ENCODE measurements around the gene HRAS. TPM values are rescaled to one million over a fixed set of nuclear protein-coding genes. Genes with fewer than 3 reads are reported as not detected.

Gene HRAS
- total RNA-seq, 1 experiment from 2014 or later = 123 TPM

- H3K4me1 Mint-ChIP-seq (ENCODE audit: insufficient read depth, unreplicated experiment) = peaks cover 34% of the 10 kb centered on the region
- H3K27me3 Mint-ChIP-seq (ENCODE audit: insufficient read depth, unreplicated experiment) = no peaks in the 10 kb centered on the region
- no peak overlapping the region for H3K27ac Mint-ChIP-seq (ENCODE audit: low read depth, unreplicated experiment)
- intact Hi-C loops (cut with micrococcal nuclease) = no loop called here
- TF ChIP-seq CTCF (IDR thresholded peaks at IDR 0.05; ENCODE audit: unreplicated experiment) = no peak
- CTCF ChIA-PET = interaction anchor here (0.9 kb wide), 1 partner anchor 22 kb away, joined by 3 read pairs; no protein-coding TSS in a partner anchor
- TSS peak; percentile 56 for BruUV-seq (replicated peaks)
- no peak for DNase-seq (ENCODE audit: unreplicated experiment)
- H3K36me3 Mint-ChIP-seq (ENCODE audit: insufficient read depth, unreplicated experiment) = peaks cover 8% of the 10 kb centered on the region
- H3K4me3 Mint-ChIP-seq (ENCODE audit: unreplicated experiment) = peak overlapping the region; percentile 79
- POLR2A ChIA-PET = interaction anchor here (0.7 to 2.5 kb wide), 15 partner anchors 12 to 257 kb away, joined by 3 to 17 read pairs (median 6); partner anchors contain the start of genes HRAS, PIDD1, RPLP2 and TMEM80
- no peaks in the 10 kb centered on the region for H3K9me3 Mint-ChIP-seq (ENCODE audit: unreplicated experiment)
Measured at GRCh38 chr11:576811-577610, 41.6 kb upstream of the HRAS start.

- DNase-seq (ENCODE audit: unreplicated experiment) = peak; percentile 91
- CTCF ChIA-PET = no interaction called here
- H3K36me3 Mint-ChIP-seq (ENCODE audit: insufficient read depth, unreplicated experiment) = no peaks in the 10 kb centered on the region
- no peaks in the 10 kb centered on the region for H3K27me3 Mint-ChIP-seq (ENCODE audit: insufficient read depth, unreplicated experiment)
- POLR2A ChIA-PET = interaction anchor here (0.6 to 2.1 kb wide), 28 partner anchors 8 to 771 kb away, joined by 3 to 22 read pairs (median 5); partner anchors contain the start of genes BET1L, DEAF1, HRAS and IRF7
- no peak for TF ChIP-seq CTCF (IDR thresholded peaks at IDR 0.05; ENCODE audit: unreplicated experiment)
- no peaks in the 10 kb centered on the region for H3K9me3 Mint-ChIP-seq (ENCODE audit: unreplicated experiment)
- no TSS peak for BruUV-seq (replicated peaks)
- peaks cover 32% of the 10 kb centered on the region for H3K4me1 Mint-ChIP-seq (ENCODE audit: insufficient read depth, unreplicated experiment)
- H3K4me3 Mint-ChIP-seq (ENCODE audit: unreplicated experiment) = peak within 1 kb of the TSS; percentile 79
- intact Hi-C loops (cut with micrococcal nuclease) = no loop called here
- H3K27ac Mint-ChIP-seq (ENCODE audit: low read depth, unreplicated experiment) = peak within 1 kb of the TSS; percentile 93
Measured at GRCh38 chr11:575996-576768, 40.8 kb upstream of the HRAS start, which contains the start of gene PHRF1. TSS of gene PHRF1 (plus strand) at chr11:576470. CDS start at chr11:581513, 5,043 bp downstream.

- TF ChIP-seq CTCF (IDR thresholded peaks at IDR 0.05; ENCODE audit: unreplicated experiment) = no peak
- intact Hi-C loops (cut with micrococcal nuclease) = no loop called here
- no TSS peak for BruUV-seq (replicated peaks)
- ChIA-PET POLR2A (interaction anchor here (0.6 to 2.1 kb wide), 29 partner anchors 8 to 772 kb away, joined by 3 to 22 read pairs (median 5); partner anchors contain the start of genes BET1L, DEAF1, HRAS and IRF7), CTCF (interaction anchor here (0.6 to 0.7 kb wide), 2 partner anchors 24 to 113 kb away, joined by 3 read pairs; no protein-coding TSS in a partner anchor)
- H3K36me3 Mint-ChIP-seq (ENCODE audit: insufficient read depth, unreplicated experiment) = no peaks in the 10 kb centered on the region
- no peaks in the 10 kb centered on the region for H3K27me3 Mint-ChIP-seq (ENCODE audit: insufficient read depth, unreplicated experiment)
- H3K4me3 Mint-ChIP-seq (ENCODE audit: unreplicated experiment) = peak overlapping the region; percentile 79
- peak; percentile 70 for DNase-seq (ENCODE audit: unreplicated experiment)
- H3K9me3 Mint-ChIP-seq (ENCODE audit: unreplicated experiment) = no peaks in the 10 kb centered on the region
- peak overlapping the region; percentile 93 for H3K27ac Mint-ChIP-seq (ENCODE audit: low read depth, unreplicated experiment)
- peaks cover 29% of the 10 kb centered on the region for H3K4me1 Mint-ChIP-seq (ENCODE audit: insufficient read depth, unreplicated experiment)
Measured at GRCh38 chr11:575313-575995, 40.1 kb upstream of the HRAS start.
